ENCODE results near the gene SLC28A1. TPM values are rescaled to one million over a fixed set of nuclear protein-coding genes. Genes with fewer than 3 reads are reported as not detected.
"Not testable (repeated sequence)": the region's sequence is repeated elsewhere in the genome, so short reads cannot be mapped to it uniquely, and the experiment has no call there.

The SLC28A1 gene
- total RNA-seq, 1 donor from 2014 or later = 0.19 TPM

DNA sequence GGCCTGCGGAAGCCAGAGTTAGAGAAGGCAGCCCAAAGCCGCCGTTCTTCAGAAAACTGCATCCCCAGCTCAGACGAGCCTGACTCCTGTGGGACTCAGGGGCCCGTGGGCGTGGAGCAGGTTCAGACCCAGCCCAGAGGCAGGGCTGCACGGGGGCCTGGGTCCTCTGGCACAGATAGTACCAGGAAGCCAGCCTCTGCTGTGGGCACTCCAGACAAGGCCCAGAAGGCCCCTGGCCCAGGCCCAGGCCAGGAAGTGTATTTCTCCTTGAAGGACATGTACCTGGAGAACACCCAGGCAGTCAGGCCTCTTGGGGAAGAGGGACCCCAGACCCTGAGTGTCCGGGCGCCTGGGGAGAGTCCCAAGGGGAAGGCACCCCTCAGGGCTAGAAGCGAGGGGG, 44.2 kb upstream of the SLC28A1 start:
- H3K4me1 Mint-ChIP-seq (ENCODE audit: unreplicated experiment) = no peaks in the 10 kb centered on the region
- TF ChIP-seq, protein P1, sequence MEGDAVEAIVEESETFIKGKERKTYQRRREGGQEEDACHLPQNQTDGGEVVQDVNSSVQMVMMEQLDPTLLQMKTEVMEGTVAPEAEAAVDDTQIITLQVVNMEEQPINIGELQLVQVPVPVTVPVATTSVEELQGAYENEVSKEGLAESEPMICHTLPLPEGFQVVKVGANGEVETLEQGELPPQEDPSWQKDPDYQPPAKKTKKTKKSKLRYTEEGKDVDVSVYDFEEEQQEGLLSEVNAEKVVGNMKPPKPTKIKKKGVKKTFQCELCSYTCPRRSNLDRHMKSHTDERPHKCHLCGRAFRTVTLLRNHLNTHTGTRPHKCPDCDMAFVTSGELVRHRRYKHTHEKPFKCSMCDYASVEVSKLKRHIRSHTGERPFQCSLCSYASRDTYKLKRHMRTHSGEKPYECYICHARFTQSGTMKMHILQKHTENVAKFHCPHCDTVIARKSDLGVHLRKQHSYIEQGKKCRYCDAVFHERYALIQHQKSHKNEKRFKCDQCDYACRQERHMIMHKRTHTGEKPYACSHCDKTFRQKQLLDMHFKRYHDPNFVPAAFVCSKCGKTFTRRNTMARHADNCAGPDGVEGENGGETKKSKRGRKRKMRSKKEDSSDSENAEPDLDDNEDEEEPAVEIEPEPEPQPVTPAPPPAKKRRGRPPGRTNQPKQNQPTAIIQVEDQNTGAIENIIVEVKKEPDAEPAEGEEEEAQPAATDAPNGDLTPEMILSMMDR (conservative IDR thresholded peaks at IDR 0.05) = no peak
- H3K9me3 Mint-ChIP-seq = no peaks in the 10 kb centered on the region
- H3K36me3 Mint-ChIP-seq = no peaks in the 10 kb centered on the region
- no peak overlapping the region for H3K4me3 Mint-ChIP-seq
- H3K27me3 Mint-ChIP-seq = no peaks in the 10 kb centered on the region
- H3K27ac Mint-ChIP-seq = no peak overlapping the region
- DNase-seq (ENCODE audit: extremely low spot score, unreplicated experiment) = no peak

DNA sequence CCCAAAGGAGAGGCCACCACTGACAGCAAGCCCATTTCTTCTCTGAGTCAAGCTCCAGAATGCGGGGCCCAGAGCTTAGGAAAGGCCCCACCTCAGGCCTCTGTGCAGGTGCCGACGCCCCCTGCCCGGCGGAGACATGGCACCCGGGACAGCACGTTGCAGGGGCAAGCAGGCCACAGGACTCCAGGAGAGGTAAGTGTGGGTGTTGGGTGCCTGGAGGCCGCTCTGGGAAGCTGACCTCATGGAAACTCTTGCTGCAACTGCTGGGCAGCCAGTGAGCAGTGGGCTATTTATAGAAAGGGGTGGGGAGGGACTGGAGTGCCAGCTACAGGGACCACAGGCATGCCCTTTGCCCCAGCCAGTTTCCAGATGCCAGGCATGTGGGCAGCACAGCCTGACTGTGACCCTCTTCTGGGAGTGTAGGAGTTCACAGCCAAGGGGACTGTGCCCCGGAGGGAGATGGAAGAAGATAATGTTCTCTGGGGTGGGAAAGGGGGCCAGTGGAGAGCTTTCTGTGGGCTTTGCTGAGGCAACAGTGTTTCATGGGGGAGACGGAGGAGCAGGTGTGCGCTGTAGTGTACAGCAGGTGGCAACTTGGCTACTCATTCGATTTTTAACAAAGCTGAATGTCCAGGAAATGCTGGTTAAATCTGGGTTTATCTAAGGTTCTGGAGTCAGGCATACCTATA, 43.6 kb upstream of the SLC28A1 start:
- Mint-ChIP-seq H3K27me3 (no peaks in the 10 kb centered on the region), H3K27ac (no peak overlapping the region), H3K9me3 (no peaks in the 10 kb centered on the region), H3K4me3 (no peak overlapping the region), H3K4me1 (ENCODE audit: unreplicated experiment) (no peaks in the 10 kb centered on the region), H3K36me3 (peaks cover 4% of the 10 kb centered on the region)
- TF ChIP-seq, protein P1 (conservative IDR thresholded peaks at IDR 0.05) = no peak
- no peak for DNase-seq (ENCODE audit: extremely low spot score, unreplicated experiment)

DNA sequence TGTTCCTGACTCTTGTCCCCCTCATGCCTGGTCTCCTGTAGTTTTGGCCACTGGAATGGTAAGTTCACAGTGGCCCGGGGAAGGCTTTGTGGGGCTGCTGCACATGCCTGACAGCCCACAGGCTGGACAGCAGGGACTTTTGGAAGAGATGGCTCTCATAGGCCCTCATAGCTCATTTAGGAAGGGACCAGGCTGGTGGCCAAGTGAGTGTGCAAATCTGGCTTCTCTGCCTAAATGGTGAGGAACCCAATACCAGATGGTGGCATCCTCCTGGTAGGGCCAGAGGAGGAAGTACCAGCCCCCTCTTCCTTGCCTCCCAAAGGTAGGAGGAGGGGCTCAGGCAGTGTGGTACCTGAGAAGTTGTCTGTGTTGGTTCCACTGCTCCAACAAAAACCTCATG, 41.7 kb upstream of the SLC28A1 start:
- TF ChIP-seq, protein P1 (conservative IDR thresholded peaks at IDR 0.05) = no peak
- H3K27me3 Mint-ChIP-seq = no peaks in the 10 kb centered on the region
- DNase-seq (ENCODE audit: extremely low spot score, unreplicated experiment) = no peak
- H3K36me3 Mint-ChIP-seq = peaks cover 12% of the 10 kb centered on the region
- no peak overlapping the region for H3K4me3 Mint-ChIP-seq
- no peaks in the 10 kb centered on the region for H3K4me1 Mint-ChIP-seq (ENCODE audit: unreplicated experiment)
- H3K9me3 Mint-ChIP-seq = no peaks in the 10 kb centered on the region
- no peak overlapping the region for H3K27ac Mint-ChIP-seq

DNA sequence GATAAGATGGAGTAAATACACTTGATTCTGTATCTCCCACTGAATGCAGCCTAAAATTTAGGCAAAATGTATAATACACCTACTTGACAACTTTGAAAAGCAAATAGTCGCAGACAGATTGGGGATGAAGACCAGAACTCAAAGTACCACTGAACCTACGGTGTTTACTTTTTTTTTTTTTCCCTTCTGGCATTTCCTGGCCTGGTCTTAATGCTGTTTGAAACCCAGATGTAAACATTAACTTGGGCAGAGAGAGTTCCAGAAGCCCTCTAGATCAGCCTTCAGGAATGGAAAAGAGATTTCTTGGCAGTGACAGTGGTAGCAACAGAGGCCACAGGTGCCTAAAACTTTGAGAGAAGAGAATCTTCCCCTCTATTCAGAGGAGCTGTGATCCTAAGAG, 39.5 kb upstream of the SLC28A1 start:
- Mint-ChIP-seq H3K4me1 (ENCODE audit: unreplicated experiment) (no peaks in the 10 kb centered on the region), H3K27me3 (no peaks in the 10 kb centered on the region)
- TF ChIP-seq, protein P1 (conservative IDR thresholded peaks at IDR 0.05) = no peak

DNA sequence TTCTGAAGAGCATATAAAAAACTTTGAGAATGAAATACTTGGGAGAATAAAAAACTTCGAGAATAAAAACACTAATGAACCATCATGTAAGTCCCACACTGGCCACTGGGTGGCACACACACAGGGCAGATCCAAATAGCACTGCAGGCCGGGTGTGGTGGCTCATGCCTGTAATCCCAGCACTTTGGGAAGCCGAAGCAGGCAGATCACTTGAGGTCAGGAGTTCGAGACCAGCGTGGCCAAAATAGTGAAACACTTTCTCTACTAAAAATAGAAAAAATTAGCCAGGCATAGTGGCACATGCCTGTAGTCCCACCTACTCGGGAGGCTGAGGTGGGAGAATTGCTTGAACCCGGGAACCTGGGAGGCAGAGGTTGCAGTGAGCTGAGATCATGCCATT, 38.8 kb upstream of the SLC28A1 start:
- peaks cover 12% of the 10 kb centered on the region for H3K36me3 Mint-ChIP-seq
- H3K27ac Mint-ChIP-seq; DNase-seq (ENCODE audit: extremely low spot score, unreplicated experiment); H3K4me3 Mint-ChIP-seq; H3K9me3 Mint-ChIP-seq; H3K4me1 Mint-ChIP-seq (ENCODE audit: unreplicated experiment); H3K27me3 Mint-ChIP-seq: not testable (repeated sequence)
- TF ChIP-seq, protein P1 (conservative IDR thresholded peaks at IDR 0.05) = peak; percentile 80

More for the DNA sequence above, 39.5 kb upstream of the SLC28A1 start:
- no peak for DNase-seq (ENCODE audit: extremely low spot score, unreplicated experiment)
- no peaks in the 10 kb centered on the region for H3K9me3 Mint-ChIP-seq
- H3K36me3 Mint-ChIP-seq = peaks cover 12% of the 10 kb centered on the region
- no peak overlapping the region for H3K27ac Mint-ChIP-seq
- H3K4me3 Mint-ChIP-seq = no peak overlapping the region
